NB4 (cell line): ENCODE measurements around the gene RGS19.
"Not testable (repeated sequence)": the region's sequence is repeated elsewhere in the genome, so short reads cannot be mapped to it uniquely, and the experiment has no call there.

Source experiments
- DNase-seq: peaks from one replicate; pipeline ENCODE4 v3.0.0; 2010; ENCODE audit warnings: low read depth
- H3K4me3 ChIP-seq: one replicate; pipeline ENCODE4 v1.5.1; 2011; ENCODE audit warnings: mild to moderate bottlenecking, low read depth, low read length, moderate library complexity
- MYC ChIP-seq: IDR thresholded peaks from 2 replicates; pipeline ENCODE4 v1.6.1; 2011; ENCODE audit warnings: low read depth, low read length
- POLR2A ChIP-seq: IDR thresholded peaks from 2 replicates; pipeline ENCODE4 v1.6.1; 2011; ENCODE audit warnings: mild to moderate bottlenecking; ENCODE audit not compliant: insufficient read length; ENCODE audit errors: extremely low read depth
- TF ChIP-seq, protein P1 (sequence below): IDR thresholded peaks from 2 replicates; pipeline ENCODE4 v1.6.1; 2011; ENCODE audit warnings: low read depth, low read length
- TF ChIP-seq, protein P2 (sequence below): IDR thresholded peaks from one replicate; pipeline ENCODE4 v1.5.1; 2012; ENCODE audit warnings: low read depth, low read length

RGS19 gene

DNA sequence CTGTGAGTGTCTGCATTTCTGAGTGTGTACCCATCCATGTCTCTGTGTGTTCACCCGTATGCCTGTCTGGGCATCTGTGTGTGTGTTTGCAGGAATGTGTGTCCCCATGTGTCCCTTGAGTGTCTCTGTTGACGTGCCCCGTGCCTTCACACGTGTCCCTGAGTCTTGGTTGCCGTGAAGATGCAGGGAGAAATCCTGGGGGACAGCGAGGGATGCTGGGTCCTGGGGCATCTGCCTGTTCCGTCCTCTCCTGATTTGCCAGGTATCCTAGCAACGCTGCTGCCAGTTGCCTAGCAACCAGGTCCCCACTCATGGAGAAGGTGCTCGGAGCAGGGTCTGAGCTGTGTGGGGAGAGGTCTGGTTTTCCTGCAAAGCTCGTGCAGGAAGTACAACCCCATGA is 10.8 kb upstream of the RGS19 start:
- TF ChIP-seq, protein P1, sequence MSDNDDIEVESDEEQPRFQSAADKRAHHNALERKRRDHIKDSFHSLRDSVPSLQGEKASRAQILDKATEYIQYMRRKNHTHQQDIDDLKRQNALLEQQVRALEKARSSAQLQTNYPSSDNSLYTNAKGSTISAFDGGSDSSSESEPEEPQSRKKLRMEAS = no peak
- TF ChIP-seq, protein P2, sequence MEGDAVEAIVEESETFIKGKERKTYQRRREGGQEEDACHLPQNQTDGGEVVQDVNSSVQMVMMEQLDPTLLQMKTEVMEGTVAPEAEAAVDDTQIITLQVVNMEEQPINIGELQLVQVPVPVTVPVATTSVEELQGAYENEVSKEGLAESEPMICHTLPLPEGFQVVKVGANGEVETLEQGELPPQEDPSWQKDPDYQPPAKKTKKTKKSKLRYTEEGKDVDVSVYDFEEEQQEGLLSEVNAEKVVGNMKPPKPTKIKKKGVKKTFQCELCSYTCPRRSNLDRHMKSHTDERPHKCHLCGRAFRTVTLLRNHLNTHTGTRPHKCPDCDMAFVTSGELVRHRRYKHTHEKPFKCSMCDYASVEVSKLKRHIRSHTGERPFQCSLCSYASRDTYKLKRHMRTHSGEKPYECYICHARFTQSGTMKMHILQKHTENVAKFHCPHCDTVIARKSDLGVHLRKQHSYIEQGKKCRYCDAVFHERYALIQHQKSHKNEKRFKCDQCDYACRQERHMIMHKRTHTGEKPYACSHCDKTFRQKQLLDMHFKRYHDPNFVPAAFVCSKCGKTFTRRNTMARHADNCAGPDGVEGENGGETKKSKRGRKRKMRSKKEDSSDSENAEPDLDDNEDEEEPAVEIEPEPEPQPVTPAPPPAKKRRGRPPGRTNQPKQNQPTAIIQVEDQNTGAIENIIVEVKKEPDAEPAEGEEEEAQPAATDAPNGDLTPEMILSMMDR = no peak
- TF ChIP-seq POLR2A = no peak
- no peak for TF ChIP-seq MYC
- DNase-seq = no peak
- H3K4me3 ChIP-seq = no peak overlapping the region

DNA sequence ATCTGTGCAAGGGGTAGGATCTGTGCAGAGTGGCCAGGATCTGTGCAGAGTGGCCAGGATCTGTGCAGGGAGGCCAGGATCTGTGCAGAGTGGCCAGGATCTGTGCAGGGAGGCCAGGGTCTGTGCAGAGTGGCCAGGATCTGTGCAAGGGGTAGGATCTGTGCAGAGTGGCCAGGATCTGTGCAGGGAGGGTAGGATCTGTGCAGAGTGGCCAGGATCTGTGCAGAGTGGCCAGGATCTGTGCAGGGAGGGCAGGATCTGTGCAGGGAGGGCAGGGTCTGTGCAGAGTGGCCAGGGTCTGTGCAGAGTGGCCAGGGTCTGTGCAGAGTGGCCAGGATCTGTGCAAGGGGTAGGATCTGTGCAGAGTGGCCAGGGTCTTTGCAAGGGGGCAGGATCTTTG is 9.3 kb upstream of the RGS19 start:
- not testable (repeated sequence) for DNase-seq, H3K4me3 ChIP-seq

GRCh38 chr20:64087226-64087825 is 8.0 kb upstream of the RGS19 start:
- DNase-seq, H3K4me3 ChIP-seq: not testable (repeated sequence)

DNA sequence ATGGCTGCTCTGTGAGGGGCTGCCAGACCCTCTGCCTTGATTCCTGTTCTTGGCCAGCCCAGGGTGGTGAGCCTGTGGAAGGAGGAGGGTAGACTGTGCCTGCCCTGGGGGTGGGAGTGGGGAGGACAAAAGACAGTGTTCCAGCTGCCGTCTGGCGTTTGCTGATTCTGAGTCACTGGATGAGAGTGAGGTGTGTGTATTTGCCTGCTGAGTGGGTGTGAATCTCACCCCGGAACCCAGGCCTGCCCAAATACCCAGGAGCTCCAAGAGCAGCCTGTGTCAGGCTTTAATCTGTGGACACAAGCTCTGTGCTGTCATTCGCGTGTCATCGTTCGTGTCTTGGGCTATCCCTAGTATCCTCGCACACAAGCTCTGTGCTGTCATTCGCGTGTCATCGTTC is 7.5 kb upstream of the RGS19 start:
- TF ChIP-seq POLR2A = no peak
- TF ChIP-seq, protein P1 = no peak
- TF ChIP-seq, protein P2 = no peak
- no peak for TF ChIP-seq MYC
- no peak overlapping the region for H3K4me3 ChIP-seq
- no peak for DNase-seq

- no peak for DNase-seq
- no peak overlapping the region for H3K4me3 ChIP-seq
- TF ChIP-seq, protein P1 = no peak
- no peak for TF ChIP-seq MYC
- TF ChIP-seq, protein P2 = no peak
- TF ChIP-seq POLR2A = no peak
Observed at GRCh38 chr20:64084685-64085152, 5.4 kb upstream of the RGS19 start.

- H3K4me3 ChIP-seq = peak within 1 kb of the TSS; percentile 13
- no peak for TF ChIP-seq MYC
- TF ChIP-seq, protein P1 = no peak
- TF ChIP-seq POLR2A = no peak
- TF ChIP-seq, protein P2 = no peak
- no peak for DNase-seq
Observed at GRCh38 chr20:64083804-64084684, 4.7 kb upstream of the RGS19 start, which contains the start of gene LKAAEAR1. TSS of gene LKAAEAR1 (minus strand) at chr20:64084398. CDS start at chr20:64084219, 179 bp downstream.
